Mesenchymal stem cell (in vitro differentiated cells and primary cell): ENCODE results near the gene ADAM23.

Experiments
- DNase-seq: peaks from one replicate; pipeline ENCODE4 v3.0.0-alpha.2; 2013
- H2AFZ ChIP-seq: one replicate; pipeline ENCODE4 v1.6.1; 2013; ENCODE audit warnings: low read depth, mild to moderate bottlenecking, control low read depth, inconsistent platforms, low read length, moderate library complexity
- H2AK5ac ChIP-seq: 2 replicates; pipeline ENCODE4 v1.6.1; 2013; ENCODE audit warnings: low read length, moderate library complexity, mild to moderate bottlenecking, inconsistent platforms; ENCODE audit not compliant: severe bottlenecking
- H2BK120ac ChIP-seq: one replicate; pipeline ENCODE4 v1.6.1; 2013; ENCODE audit warnings: low read depth, mild to moderate bottlenecking, inconsistent platforms, low read length, moderate library complexity
- H2BK12ac ChIP-seq, 2 experiments: one replicate each; pipeline ENCODE4 v1.6.1; 2013; ENCODE audit warnings: inconsistent platforms in 2 of 2, low read length in 2 of 2, mild to moderate bottlenecking in 2 of 2, moderate library complexity in 2 of 2, control low read depth in 1 of 2
- H2BK15ac ChIP-seq: one replicate; pipeline ENCODE4 v1.6.1; 2013; ENCODE audit warnings: mild to moderate bottlenecking, low read depth, inconsistent platforms; ENCODE audit not compliant: poor library complexity, severe bottlenecking
- H2BK5ac ChIP-seq: 2 replicates; pipeline ENCODE4 v1.6.1; 2013; ENCODE audit warnings: low read depth, mild to moderate bottlenecking, low read length, control low read depth, inconsistent platforms; ENCODE audit not compliant: poor library complexity, severe bottlenecking
- H3K14ac ChIP-seq, 2 experiments: one replicate each; pipeline ENCODE4 v1.6.1; 2013; ENCODE audit warnings: inconsistent platforms in 2 of 2, low read length in 2 of 2, control low read depth in 1 of 2, mild to moderate bottlenecking in 1 of 2, moderate library complexity in 1 of 2
- H3K18ac ChIP-seq, 2 experiments: one replicate each; pipeline ENCODE4 v1.6.1; 2013; ENCODE audit warnings: inconsistent platforms in 2 of 2, low read length in 2 of 2, control low read depth in 1 of 2, low read depth in 1 of 2, mild to moderate bottlenecking in 1 of 2
- H3K23ac ChIP-seq, 2 experiments: one replicate each; pipeline ENCODE4 v1.6.1; 2013; ENCODE audit warnings: inconsistent platforms in 2 of 2, low read length in 2 of 2, mild to moderate bottlenecking in 2 of 2, moderate library complexity in 2 of 2, control low read depth in 1 of 2
- H3K27ac ChIP-seq: 2 replicates; pipeline ENCODE4 v1.5.1; 2013; ENCODE audit warnings: mild to moderate bottlenecking, moderate library complexity, low read length, control low read depth, inconsistent platforms; ENCODE audit not compliant: poor library complexity, severe bottlenecking
- H3K27me3 ChIP-seq, 2 experiments: 2 replicates each; pipeline versions ENCODE4 v1.6.1 to v1.7.0; 2013; ENCODE audit warnings: low read length in 2 of 2, mild to moderate bottlenecking in 2 of 2, moderate library complexity in 2 of 2, control low read depth in 1 of 2, inconsistent platforms in 1 of 2; ENCODE audit not compliant: control insufficient read depth in 1 of 2, insufficient read depth in 1 of 2
- H3K36me3 ChIP-seq, 2 experiments: 2 replicates each; pipeline versions ENCODE4 v1.6.1 to v1.7.0; 2013; ENCODE audit warnings: low read length in 2 of 2, control low read depth in 1 of 2, inconsistent platforms in 1 of 2, low read depth in 1 of 2, mild to moderate bottlenecking in 1 of 2; ENCODE audit not compliant: insufficient read depth in 2 of 2, control insufficient read depth in 1 of 2
- H3K4ac ChIP-seq, 2 experiments: one replicate each; pipeline ENCODE4 v1.6.1; 2013; ENCODE audit warnings: inconsistent platforms in 2 of 2, low read length in 2 of 2, mild to moderate bottlenecking in 2 of 2, moderate library complexity in 2 of 2, control low read depth in 1 of 2, low read depth in 1 of 2
- H3K4me1 ChIP-seq: 2 replicates; pipeline ENCODE4 v1.6.1; 2013; ENCODE audit warnings: low read depth, low read length, control low read depth; ENCODE audit not compliant: control insufficient read depth, insufficient read depth
- H3K4me2 ChIP-seq: 2 replicates; pipeline ENCODE4 v1.6.1; 2013; ENCODE audit warnings: low read length, mild to moderate bottlenecking, inconsistent platforms; ENCODE audit not compliant: poor library complexity, severe bottlenecking
- H3K4me3 ChIP-seq, 2 experiments: 2 replicates each; pipeline versions ENCODE4 v1.5.1 to v1.7.0; 2013; ENCODE audit warnings: low read length in 2 of 2, mild to moderate bottlenecking in 2 of 2, control low read depth in 1 of 2, low read depth in 1 of 2; ENCODE audit not compliant: insufficient read depth in 1 of 2
- H3K79me1 ChIP-seq: replicated peaks from 2 replicates; pipeline ENCODE4 v1.6.1; 2013; ENCODE audit warnings: mild to moderate bottlenecking, control low read depth, low read length, inconsistent platforms; ENCODE audit not compliant: poor library complexity, severe bottlenecking
- H3K9ac ChIP-seq: 2 replicates; pipeline ENCODE4 v1.7.0; 2013; ENCODE audit warnings: mild to moderate bottlenecking, low read length, moderate library complexity
- H3K9me3 ChIP-seq: 2 replicates; pipeline ENCODE4 v1.7.0; 2013; ENCODE audit warnings: mild to moderate bottlenecking, low read length; ENCODE audit not compliant: control insufficient read depth
- H4K8ac ChIP-seq: one replicate; pipeline ENCODE4 v1.6.1; 2013; ENCODE audit warnings: inconsistent platforms, mild to moderate bottlenecking, low read length, moderate library complexity
- H4K91ac ChIP-seq: one replicate; pipeline ENCODE4 v1.6.1; 2013; ENCODE audit warnings: mild to moderate bottlenecking, low read length, inconsistent platforms
- WGBS: methylation state at CpG from one replicate; pipeline ENCODE4 v1.1.7; 2013; ENCODE audit warnings: mixed read lengths; 5-methylcytosine and 5-hydroxymethylcytosine counted together

Gene ADAM23

GRCh38 chr2:206408323-206409320 lies 34.7 kb upstream of the ADAM23 start:
- 92% methylated on average over 8 of the region's 11 CpGs for WGBS
- H2BK5ac ChIP-seq: no peak overlapping the region

DNA sequence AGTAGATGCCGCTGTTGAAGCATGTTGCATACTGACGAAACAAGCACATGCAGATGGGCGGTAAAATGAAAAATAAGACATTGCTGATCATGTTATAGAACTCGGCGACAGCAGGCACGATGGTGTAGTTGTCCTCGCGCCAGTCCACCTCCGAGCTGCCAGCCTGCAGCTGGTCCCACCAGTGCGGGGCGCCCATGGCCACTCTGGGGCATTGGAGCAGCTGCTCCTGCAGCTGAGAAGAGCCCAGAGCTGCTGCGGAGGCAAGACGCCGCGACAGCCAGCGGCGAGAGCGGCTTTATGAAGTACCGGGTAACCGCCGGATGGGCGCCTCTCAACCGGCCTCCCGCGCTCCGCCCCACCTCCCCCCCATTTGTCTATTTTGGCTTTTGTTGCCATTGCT lies 32.6 kb upstream of the ADAM23 start:
- H4K8ac ChIP-seq: no peak overlapping the region
- no peak overlapping the region for H2BK120ac ChIP-seq
- no peak overlapping the region for H3K9ac ChIP-seq
- no peak overlapping the region for H4K91ac ChIP-seq
- no peak overlapping the region for H2BK15ac ChIP-seq
- peak overlapping the region in 1 of 2 experiments; percentile 33 for H3K18ac ChIP-seq
- no peak overlapping the region for H2AK5ac ChIP-seq
- no peaks in the 10 kb centered on the region for H3K4me1 ChIP-seq
- no peaks in the 10 kb centered on the region for H3K36me3 ChIP-seq
- no peak overlapping the region for H2BK12ac ChIP-seq
- H3K9me3 ChIP-seq: no peaks in the 10 kb centered on the region
- no peak overlapping the region for H3K14ac ChIP-seq
- no peaks in the 10 kb centered on the region for H3K79me1 ChIP-seq
- H2AFZ ChIP-seq: no peak overlapping the region
- H3K4me3 ChIP-seq: no peak overlapping the region
- H3K4me2 ChIP-seq: no peak overlapping the region
- no peak overlapping the region for H3K23ac ChIP-seq
- no peaks in the 10 kb centered on the region for H3K27me3 ChIP-seq
- no peak overlapping the region for H3K27ac ChIP-seq
- 98% methylated on average over 22 of the region's 26 CpGs for WGBS
- H3K4ac ChIP-seq: no peak overlapping the region
- no peak for DNase-seq
- no peak overlapping the region for H2BK5ac ChIP-seq

More at GRCh38 chr2:206408323-206409320, 34.7 kb upstream of the ADAM23 start:
- no peak overlapping the region for H2BK120ac ChIP-seq
- no peak overlapping the region for H3K4ac ChIP-seq
- no peaks in the 10 kb centered on the region for H3K4me1 ChIP-seq
- no peak overlapping the region for H3K14ac ChIP-seq
- no peak overlapping the region for H2BK12ac ChIP-seq
- no peak overlapping the region for H3K4me3 ChIP-seq
- H2BK15ac ChIP-seq: no peak overlapping the region
- H3K4me2 ChIP-seq: no peak overlapping the region
- no peak overlapping the region for H2AFZ ChIP-seq
- no peak overlapping the region for H4K91ac ChIP-seq
- H3K79me1 ChIP-seq: no peaks in the 10 kb centered on the region
- H3K9me3 ChIP-seq: no peaks in the 10 kb centered on the region
- H3K36me3 ChIP-seq: no peaks in the 10 kb centered on the region
- no peak overlapping the region for H3K23ac ChIP-seq
- no peak overlapping the region for H2AK5ac ChIP-seq
- H3K18ac ChIP-seq: no peak overlapping the region
- H3K9ac ChIP-seq: no peak overlapping the region
- H4K8ac ChIP-seq: no peak overlapping the region
- H3K27ac ChIP-seq: no peak overlapping the region
- H3K27me3 ChIP-seq: no peaks in the 10 kb centered on the region
- DNase-seq: no peak

DNA sequence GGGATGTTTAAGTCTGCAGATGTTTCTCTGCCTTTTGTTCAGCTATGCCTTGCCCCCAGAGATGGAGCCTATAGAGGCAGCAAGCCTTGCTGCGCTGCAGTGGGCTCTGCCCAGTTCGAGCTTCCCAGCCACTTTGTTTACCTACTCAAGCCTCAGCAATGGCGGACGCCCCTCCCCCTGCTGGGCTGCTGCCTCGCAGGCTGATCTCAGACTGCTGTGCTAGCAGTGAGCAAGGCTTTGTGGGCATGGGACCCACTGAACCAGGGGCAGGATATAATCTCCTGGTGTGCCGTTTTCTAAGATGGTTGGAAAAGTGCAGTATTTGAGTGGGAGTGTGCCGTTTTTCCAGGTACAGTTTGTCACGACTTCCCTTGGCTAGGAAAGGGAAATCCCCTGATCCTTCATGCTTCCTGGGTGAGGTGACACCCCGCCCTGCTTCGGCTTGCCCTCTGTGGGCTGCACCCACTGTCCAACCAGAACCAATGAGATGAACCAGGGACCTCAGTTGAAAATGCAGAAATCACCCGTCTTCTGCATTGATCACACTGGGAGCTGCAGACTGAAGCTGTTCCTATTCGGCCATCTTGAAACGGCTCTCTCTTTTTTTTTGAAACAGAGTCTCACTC lies 27.6 kb upstream of the ADAM23 start:
- H3K9ac ChIP-seq: no peak overlapping the region
- H3K27me3 ChIP-seq: no peaks in the 10 kb centered on the region
- no peak overlapping the region for H2AK5ac ChIP-seq
- no peak for DNase-seq
- no peak overlapping the region for H2BK120ac ChIP-seq
- H3K9me3 ChIP-seq: peaks cover 8% of the 10 kb centered on the region
- H3K18ac ChIP-seq: peak overlapping the region in 1 of 2 experiments; percentile 2
- no peak overlapping the region for H2BK15ac ChIP-seq
- no peak overlapping the region for H4K8ac ChIP-seq
- no peaks in the 10 kb centered on the region for H3K4me1 ChIP-seq
- 89% methylated on average over 13 of the region's 13 CpGs for WGBS
- no peak overlapping the region for H2AFZ ChIP-seq
- H3K27ac ChIP-seq: no peak overlapping the region
- peak overlapping the region in 1 of 2 experiments; percentile 35 for H3K23ac ChIP-seq
- no peaks in the 10 kb centered on the region for H3K79me1 ChIP-seq
- H2BK12ac ChIP-seq: no peak overlapping the region
- H3K14ac ChIP-seq: no peak overlapping the region
- peak overlapping the region in 1 of 2 experiments; percentile 51 for H3K4ac ChIP-seq
- H3K36me3 ChIP-seq: no peaks in the 10 kb centered on the region
- peak overlapping the region; percentile 21 for H4K91ac ChIP-seq
- no peak overlapping the region for H3K4me2 ChIP-seq
- no peak overlapping the region for H2BK5ac ChIP-seq
- no peak overlapping the region for H3K4me3 ChIP-seq

- Histone ChIP-seq H3K23ac (no peak overlapping the region), H3K9me3 (peaks cover 8% of the 10 kb centered on the region), H2BK15ac (peak overlapping the region; percentile 23), H3K4ac (peak overlapping the region; percentile 51 to 69), H4K8ac (peak overlapping the region; percentile 54), H2BK5ac (no peak overlapping the region), H3K9ac (no peak overlapping the region), H2AFZ (no peak overlapping the region), H3K14ac (no peak overlapping the region), H3K4me3 (no peak overlapping the region), H2AK5ac (no peak overlapping the region), H3K79me1 (no peaks in the 10 kb centered on the region), H2BK12ac (peak overlapping the region; percentile 84 to 98), H3K27ac (no peak overlapping the region), H2BK120ac (no peak overlapping the region), H4K91ac (peak overlapping the region; percentile 68), H3K18ac (peak overlapping the region; percentile 54 to 76), H3K4me2 (no peak overlapping the region), H3K27me3 (no peaks in the 10 kb centered on the region), H3K36me3 (no peaks in the 10 kb centered on the region), H3K4me1 (no peaks in the 10 kb centered on the region)
- 78% methylated on average over 2 of the region's 2 CpGs for WGBS
- no peak for DNase-seq
Measured at GRCh38 chr2:206418968-206419367, 24.4 kb upstream of the ADAM23 start.
